Mesenteric fat pad (tissue), 1 donor: ENCODE data around the gene POC1A. TPM values are rescaled to one million over a fixed set of nuclear protein-coding genes. Genes with fewer than 3 reads are reported as not detected.
A peak's percentile ranks its signal among the peaks of the same experiment; 100 is the strongest.

ENCODE experiments used
- DNase-seq: peaks from one replicate; pipeline ENCODE4 v3.0.0-alpha.2; 2020; ENCODE audit warnings: low spot score
- total RNA-seq: library from RNA; stranded (reverse); fragmentation: NEBNext Ultra II Directional; extraction: Animal tissue kit (Norgen Biotek cat#: 25700); gene quantifications from one replicate; pipeline ENCODE4 v1.2.1, GENCODE V29; 2021
- donor health status: DM: yes; HTN: yes; CAD: no.

POC1A gene
- total RNA-seq, 1 donor from 2014 or later: 2.8 TPM

DNA sequence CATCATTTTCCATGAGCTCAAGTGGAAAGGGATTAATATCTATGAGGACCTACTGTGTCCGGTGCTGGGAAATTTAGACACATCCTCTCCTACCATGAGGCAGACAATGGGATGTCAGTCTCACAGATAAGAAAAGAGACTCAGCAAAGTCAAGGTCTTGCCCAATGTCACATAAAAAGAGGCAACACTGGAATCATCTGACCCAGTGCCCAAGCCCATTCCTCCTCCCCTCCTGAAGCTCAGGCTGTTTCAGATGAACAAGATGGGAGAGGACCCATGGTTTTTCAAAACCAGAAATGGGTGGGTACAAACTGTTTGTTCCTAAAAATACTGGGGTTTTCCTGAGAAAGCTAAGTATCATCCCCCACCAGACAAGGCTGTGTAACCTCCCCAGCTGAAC, 22.2 kb downstream of the POC1A start:
- no peak for DNase-seq

DNA sequence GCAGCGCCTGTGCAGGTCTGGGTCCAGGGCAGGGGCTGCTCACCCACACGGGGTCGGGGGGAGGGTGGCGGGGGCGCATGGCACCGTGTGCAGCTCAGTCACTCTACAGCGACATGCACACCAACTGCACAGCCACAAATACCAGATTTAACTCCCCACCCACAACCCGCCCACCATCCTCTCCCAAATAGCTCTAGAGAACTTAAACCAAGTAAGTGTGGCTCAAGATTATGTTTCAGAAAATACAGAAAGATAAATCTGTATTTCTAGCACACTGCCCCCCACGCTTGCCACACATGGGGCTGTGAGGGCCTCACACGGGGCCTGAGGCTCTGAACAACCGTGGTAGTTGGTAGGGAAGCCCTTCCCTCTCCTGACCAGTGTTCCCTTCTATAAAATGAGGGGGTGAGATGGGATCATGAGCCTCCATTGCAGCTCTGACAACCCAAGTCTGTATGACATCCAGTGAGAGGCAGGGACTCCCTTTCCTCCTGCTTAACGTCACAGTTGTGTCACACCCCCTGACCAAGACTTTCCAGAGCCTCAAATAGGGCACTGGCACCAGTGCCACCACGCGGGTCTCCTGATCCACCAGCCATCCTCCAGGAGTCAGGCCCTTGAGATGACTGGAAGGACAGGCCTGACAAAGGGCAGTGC, 23.1 kb downstream of the POC1A start:
- DNase-seq: no peak

DNA sequence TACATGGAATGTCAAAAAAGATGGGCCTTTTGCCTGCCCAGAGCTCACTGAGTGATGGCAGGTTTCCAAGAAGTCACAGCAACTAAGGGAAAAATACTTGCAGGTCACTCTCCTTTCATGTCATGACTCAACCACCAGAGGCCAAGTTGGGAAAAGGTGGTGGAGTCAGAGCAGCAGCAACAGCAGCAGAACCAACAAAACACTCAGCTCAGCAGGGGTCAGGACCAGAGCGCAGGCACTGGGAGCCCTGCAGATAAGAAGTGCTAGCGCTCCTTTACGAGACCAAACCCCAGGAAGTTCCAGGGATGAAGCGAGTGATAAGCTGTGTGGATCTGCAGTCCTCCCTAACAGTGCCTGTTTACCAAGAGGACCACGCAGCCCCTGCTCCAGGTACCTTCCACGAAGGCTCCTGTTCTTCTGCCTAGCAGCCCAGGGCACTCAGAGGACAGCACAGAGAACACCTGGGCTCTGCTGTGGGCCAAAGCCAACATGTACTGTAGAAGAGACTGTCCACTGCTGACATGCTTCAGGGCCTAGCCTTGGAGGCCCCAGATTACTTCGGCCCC, 26.0 kb downstream of the POC1A start:
- no peak for DNase-seq

DNA sequence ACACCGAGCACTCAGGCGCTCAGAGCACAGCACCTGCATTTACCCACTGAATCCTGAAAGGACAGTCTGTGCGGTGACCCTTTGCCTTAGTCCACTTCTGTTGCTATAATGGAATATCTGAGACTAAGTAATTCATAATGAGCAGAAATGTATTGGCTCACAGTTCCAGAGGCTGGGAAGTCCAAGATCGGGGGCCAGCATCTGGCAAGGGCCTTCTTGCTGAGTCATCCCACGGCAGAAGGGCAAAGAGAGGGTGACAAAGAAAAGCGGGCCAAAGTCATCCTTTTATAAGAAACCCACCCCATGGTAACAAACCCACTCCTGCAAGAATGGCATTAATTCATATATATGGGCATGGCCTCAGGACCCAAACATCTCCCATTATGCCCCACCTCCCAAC, 27.7 kb downstream of the POC1A start:
- DNase-seq: no peak

DNA sequence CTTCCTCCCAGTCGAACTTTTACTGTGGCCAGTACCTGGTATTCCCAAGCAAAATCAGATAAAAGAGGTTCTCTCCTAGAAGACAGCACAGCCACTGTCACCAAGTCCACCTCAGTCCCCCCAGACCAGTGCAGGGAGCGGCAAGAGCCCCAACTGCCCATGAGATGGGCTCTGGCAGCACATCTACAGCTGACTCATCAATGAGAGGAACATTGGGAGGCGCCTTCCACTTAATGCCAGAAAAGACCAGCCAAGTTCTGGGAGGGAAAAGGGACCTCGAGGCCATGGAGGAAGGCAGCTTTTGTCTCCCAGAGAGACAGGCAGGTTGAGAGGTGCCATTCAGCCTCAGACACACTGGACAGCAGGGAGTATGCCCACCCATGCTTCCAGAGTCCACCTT, 28.2 kb downstream of the POC1A start:
- no peak for DNase-seq

DNA sequence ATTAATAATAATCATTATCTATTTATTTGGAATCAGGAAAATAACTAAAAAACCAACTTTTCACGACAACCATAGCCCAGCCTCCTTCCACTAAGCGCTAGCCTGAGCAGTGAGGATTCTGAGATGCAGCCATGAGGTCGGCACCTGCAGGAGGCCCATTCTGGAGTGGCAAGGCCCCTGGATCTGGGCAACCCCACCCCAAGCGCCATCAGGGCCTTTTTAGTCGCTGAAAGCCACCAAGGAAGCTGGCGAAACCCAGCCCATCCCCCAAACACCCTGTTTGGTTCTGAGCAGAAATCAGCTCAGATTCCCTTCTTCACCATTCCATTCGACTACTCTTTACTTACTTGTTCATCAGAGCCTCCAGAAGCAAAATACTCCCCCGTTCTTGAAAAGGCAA, 29.5 kb downstream of the POC1A start:
- DNase-seq: no peak

DNA sequence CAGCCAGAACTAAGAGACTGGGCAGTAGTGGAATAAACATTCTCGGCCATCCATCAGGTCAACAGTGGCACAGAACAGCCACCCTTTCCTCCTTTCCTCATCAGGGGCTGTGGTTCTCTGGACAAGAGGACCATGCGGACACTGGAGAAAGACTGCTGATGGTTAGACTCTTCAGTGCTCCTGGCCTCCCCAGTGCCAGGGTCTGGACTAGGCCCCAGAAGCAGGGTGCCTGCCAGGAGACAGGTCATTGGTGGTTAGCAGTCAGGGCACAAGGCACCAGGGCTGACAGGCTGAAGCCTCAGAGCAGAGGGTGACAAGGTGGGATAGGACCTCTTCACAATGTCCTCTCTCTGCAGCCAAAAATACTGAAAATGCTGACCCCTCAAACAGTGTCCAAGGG, 30.1 kb downstream of the POC1A start:
- DNase-seq: no peak

DNA sequence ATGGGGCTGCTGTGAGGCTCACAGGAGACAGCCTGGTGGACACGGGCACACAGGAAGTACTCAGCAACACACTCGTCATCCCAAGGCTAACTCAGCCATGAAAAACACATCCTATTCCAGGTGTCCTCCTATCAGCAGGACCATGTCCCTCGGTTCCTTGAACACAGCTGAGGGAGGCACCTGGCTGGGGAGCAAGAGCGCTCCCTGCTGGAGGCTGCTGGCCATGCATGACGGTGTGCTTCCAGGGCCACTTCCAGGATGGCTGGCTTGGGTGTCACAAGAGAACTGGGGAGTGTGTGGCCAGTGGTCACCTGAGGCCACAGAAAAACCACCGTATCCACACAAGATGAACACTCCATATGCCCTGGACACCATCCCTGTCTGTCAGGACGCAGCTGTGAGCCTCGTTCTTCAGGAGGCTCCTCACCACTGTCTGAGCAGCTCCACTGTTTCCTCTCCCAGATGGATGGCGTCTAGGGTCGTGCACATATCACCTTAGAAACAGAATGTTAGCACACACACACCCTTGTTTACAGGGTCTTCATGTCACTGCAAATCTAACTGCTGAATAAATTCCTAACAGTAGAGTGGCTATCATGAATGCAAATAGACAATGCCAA, 31.0 kb downstream of the POC1A start:
- peak; percentile 94 for DNase-seq

DNA sequence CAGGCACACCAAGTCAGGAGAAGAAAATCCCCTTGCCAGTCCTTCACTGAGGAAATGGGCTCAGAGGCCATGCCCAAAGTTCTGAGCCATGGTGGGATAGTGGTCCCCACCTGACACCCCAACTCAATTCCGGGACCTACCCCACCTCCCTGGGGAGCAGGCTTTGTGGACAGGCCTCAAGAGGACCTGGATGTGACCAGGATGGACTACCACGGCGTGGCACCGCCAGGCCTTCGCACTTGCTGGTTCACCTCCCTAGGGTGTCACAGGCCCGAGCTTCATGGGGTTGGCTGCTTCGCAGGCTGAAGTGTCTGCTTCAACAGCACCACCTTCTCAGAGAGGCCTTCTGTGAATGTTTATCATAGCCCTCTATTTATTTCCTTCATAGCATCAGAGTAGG, 31.7 kb downstream of the POC1A start:
- no peak for DNase-seq

DNA sequence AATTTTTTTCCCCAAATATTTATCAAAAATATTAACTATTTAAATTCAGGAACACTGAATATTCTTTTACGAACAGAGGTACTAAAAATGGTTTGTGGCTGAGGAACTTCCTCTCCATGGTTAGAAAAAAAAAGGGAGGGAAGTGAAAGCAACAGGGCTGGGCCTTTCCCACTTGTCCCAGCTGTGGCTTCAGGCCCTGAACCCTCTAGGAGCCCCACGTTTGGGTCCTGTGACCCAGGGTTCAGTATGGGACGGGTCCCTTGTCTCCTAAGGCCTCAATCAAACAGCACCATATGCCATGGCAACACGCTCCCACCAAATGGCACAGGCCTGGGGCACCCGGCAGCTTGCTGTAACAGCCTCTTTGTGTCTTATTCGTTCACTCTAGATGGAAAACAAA, 32.4 kb downstream of the POC1A start:
- no peak for DNase-seq

DNA sequence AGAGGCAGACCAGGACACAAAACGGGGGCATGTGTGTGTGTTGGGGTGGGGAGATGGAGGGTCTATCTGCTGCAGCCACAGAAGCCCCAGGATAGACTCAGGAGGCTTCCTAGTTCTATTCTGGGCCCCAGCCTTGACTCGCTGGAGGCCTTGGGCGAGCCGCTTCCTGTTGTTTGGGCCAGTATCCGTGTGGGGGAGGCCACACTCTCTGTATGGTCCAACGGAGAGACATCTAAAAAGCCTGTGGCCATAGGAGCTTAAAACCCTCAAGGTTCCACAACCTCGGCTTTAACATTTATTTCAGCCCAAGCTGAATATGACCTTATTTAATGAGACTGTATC, 32.8 kb downstream of the POC1A start:
- DNase-seq: no peak

DNA sequence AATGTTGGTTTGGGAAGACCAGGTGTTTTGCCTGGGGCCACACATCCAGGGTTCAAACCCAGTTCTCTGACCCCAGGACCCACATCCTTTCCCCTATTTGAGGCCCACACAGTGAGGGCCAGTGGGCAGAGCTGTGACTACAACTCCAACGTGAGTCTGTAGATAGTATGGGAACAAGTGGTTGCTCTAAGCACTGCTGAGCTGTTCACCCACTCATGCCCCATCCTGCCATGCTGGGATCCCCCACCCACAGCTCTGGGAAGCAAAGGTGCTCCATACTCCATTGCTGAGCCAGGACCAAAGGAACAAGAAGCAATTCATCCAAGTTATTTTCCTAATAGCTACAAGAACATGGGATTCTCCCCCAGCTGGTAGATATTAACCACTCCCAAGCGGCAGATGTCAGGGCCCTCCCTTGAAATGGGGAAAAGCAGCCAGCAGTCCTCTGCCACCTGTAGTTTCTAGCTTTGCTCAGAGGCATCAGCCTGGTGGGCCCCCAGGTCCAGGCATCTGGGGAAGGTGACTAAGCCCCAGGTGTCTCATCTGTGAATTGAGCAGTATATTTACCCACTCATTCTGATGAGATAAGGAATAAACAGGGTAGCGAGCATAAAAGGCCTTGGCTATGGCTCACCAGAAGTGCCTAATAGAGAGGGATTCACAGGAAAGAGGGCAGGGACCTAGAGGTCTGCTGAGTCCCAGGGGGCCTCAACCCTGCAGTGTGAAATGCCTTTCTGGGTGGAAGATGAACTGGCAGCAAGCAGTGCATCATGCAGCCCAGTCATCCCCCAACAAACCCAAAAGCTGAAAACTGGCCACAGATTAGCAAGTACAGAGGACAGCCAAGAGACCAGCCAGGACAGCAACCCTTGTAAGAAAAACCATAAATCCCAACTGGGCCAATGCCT, 33.4 kb downstream of the POC1A start:
- no peak for DNase-seq

DNA sequence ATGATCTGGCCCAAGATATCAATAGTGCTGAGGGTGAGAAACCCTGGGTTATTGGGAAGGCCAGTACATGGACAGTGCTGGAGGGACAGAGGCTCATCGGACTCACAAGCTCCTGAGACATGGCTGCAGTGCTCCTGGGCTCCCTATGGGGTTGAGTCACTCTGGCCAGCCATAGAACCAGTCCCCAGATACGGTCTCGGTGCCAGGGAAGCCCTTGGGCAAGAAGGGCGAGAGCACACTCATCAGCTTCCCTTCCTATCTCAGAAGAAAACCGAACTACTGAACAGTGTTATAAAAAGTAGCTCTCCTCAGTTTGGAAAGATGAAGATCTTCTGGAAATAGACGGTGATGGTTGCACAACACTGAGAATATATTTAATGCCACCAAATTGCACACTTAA, 34.4 kb downstream of the POC1A start:
- DNase-seq: no peak

DNA sequence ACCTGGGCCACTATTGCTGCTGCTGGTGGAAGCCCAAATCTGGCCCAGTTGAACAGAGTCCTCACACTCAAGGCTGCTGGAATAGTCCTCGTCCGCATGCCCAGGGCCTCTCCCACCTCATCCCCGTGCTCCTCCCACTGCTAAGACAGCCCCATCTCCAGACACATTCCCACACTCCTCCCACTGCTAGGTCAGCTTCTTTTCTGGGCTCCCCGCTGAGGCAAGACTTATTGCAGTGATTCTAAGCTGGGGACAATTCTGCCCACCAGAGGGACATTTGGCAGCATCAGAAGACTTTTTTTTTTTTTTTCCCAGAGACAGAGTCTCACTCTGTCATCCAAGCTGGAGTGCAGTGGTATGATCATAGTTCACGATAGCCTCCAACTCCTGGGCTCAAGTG, 35.1 kb downstream of the POC1A start:
- no peak for DNase-seq

DNA sequence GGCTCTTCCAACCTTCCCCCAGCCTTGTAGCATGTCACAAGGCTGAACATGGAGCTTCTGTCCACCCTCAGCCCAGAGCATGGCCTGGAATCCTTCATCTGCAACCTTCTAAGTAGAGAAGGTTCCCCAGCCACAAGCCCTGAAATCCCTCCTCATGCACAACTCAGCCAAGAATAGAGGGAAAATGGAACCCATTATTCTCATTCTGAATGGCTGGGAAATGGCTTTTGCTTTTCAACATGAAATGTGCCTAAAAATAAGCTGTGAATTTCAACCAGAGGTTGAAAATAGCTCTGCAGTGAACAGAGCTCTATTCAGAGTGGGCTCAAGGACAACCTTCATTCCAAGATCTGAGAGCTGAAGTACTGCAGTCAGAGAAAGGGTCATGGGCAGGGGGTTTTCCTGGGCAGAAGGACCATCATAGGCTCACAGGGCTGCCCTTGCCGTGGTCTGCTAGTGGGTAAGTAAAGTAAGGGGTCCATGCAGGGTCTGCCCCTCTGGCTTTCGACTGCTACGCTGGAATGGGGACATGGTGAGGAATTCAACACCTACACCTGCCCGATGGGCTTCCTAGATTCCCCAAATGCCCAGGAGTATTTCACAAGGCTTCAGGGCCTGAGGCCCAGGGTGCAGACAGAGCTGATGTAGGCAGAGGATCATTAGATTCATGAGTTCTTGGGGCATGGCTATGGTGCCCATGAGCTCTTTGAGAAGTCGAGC, 35.9 kb downstream of the POC1A start:
- DNase-seq: no peak

DNA sequence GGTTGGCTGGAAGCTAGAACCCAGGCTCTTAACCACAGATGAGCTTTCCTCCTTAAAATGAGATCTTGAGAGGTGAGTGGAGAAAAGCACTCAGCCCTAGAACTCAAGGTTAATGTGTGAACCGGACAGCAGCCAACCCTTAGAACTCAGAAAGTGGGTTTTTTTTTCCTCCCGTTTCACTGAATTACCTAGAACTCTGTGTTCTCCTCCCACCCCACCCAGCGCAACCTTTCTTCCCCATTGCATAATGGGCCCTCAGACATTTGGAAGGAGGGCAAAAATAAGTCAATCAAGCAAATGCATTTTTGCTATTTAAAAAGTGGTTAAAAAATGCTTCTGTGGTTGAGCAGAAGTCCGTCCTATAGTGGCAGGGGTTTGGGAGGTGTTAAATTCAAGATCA, 36.7 kb downstream of the POC1A start:
- DNase-seq: no peak

DNA sequence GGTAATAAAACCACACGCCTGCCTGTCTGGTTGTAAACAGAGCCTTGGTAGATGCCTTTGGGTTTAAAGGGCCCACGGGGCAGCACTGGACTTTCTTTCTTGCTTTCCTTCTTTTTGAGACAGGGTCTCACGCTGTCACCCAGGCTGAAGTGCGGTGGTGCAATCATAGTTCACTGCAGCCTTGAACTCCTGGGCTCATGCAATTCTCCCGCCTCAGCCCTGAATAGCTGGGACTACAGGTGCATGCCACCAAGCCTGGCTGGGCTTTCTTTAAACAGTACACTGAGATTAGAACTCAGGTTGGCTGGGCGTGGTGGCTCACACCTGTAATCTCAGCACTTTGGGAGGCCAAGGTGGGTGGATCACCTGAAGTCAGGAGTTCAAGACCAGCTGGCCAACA, 42.2 kb downstream of the POC1A start:
- DNase-seq: no peak

DNA sequence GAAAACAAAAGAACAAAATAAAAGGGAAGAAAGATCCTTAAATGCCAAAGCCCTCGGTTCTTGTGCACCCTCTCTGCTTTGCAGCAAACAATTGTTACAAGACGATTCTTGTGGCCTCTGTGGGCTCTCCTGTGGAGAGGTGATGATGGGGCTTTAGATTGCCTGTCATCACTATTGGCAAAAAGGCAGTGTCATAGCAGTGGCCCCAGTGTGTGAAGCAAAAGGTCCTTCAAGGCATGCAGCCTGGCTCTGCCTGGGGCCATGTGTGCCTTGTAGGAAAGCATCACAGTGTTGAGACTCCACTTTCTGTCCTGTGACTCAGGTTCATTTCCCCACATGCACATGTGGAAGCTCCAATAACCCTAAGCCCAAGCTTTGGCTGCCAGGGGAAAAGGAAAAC, 43.7 kb downstream of the POC1A start:
- DNase-seq: no peak

DNA sequence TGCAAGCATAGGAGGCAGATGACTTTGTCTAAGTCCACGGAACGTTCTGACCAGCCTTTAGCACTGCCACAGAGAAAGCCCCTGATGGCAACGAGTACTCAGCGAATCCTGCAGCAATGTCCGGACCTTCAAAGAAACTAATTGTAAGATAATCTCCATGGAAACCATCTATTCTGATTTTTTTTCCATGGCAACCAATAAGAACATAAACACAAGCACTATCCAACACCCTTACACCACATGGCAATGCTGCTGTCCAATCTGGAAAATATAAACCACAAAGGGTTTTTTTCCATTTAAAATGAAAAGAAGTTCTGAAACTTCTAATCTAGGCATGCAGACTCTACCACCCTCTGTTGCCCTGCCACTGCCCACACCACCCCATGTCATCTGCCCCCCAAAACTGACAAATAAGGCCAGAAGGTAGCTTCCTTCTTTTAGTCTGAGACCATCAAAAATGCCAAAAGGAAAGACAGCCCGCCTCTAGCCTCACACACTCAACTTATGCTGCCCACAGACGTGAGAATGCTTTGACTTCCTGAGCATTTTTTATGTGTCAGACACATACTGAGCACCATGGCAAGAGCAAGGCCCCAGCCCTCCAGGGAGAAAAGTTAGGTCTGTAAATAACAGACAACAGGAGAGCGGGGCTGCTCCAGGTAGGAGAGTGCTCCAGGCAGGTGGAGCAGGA, 44.5 kb downstream of the POC1A start:
- no peak for DNase-seq

DNA sequence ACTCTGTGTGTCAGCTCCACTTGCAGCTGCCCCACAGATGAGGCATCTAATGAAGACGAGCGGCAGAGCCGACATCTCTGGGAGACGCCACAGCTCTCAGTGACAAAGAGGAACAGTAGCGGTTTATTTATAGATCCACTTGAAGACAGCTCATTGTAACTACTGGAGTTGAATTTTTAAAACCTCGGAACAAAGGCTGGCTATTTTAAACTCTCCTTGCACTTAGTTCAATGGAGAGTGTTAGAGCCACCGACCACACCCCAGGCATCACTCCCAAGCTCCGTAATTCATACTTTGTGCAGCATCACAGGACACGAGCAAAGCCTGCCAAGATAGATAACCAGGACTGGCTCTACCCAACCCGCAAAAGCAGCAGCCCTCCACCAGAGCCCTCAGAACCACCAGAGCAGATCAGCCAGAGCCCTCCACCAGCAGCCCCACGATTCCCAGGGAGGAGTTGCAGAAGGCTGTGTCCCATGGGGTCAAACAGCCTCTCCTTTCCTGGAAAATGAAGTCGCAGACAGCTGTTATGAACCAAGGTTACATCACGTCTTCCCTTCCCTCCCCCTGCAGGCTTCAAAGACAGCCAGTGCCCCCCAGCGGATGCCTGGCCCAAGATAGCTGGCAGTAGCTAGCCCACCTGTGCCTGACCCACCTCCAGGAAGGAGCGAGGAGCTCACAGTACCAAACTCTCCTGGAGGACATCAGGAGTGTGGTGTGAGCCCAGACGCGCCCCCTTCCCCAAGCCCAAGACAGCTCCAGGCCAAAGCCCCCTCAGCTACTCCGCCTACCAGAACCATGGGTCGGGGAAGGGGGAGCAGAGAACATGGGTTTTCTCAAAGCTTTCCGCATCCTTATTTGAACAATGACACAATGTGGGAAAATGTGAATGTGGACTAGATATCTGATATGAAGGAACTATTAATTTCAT, 45.7 kb downstream of the POC1A start:
- DNase-seq: no peak
